Transverse colon (tissue), 4 donors: Measurements from ENCODE around the gene LEF1. TPM values are rescaled to one million over a fixed set of nuclear protein-coding genes. Genes with fewer than 3 reads are reported as not detected.

ENCODE experiments used
- DNase-seq: peaks from one replicate; pipeline ENCODE4 v3.0.0-alpha.2; 2019
- H3K27ac ChIP-seq, 4 donors: fragments of 200-600 bp; sonication (generic); 2 replicates each; pipeline ENCODE4 v1.5.1; 2016 to 2018; ENCODE audit warnings: inconsistent platforms in 4 of 4
- H3K27me3 ChIP-seq: fragments of 200-600 bp; sonication (generic); 2 replicates; pipeline ENCODE4 v1.5.1; 2017; ENCODE audit warnings: inconsistent platforms
- H3K36me3 ChIP-seq, 4 donors: fragments of 200-600 bp; sonication (generic); 2 replicates each; pipeline ENCODE4 v1.5.1; 2017 to 2019; ENCODE audit warnings: inconsistent platforms in 4 of 4
- H3K4me1 ChIP-seq, 4 donors: fragments of 200-600 bp; sonication (generic); 2 replicates each; pipeline ENCODE4 v1.5.1; 2017 to 2020; ENCODE audit warnings: inconsistent platforms in 4 of 4
- H3K4me3 ChIP-seq, 4 donors: fragments of 200-600 bp; sonication (generic); 1 replicate in 1 of 4; 2 replicates in 3 of 4; pipeline versions ENCODE4 v1.5.1 to v1.6.1; 2017 to 2019; ENCODE audit warnings: inconsistent platforms in 4 of 4
- H3K9me3 ChIP-seq, 2 donors: fragments of 200-600 bp; sonication (generic); 2 replicates each; pipeline ENCODE4 v1.5.1; 2017 to 2019; ENCODE audit warnings: inconsistent platforms in 2 of 2
- EP300 ChIP-seq: sonication (generic); formaldehyde crosslinking; IDR thresholded peaks from one replicate; pipeline ENCODE4 v1.6.1; 2017; ENCODE audit warnings: antibody characterized with exemption, low read depth
- POLR2A ChIP-seq: fragments of 450-650 bp; IDR thresholded peaks from one replicate; pipeline ENCODE4 v1.6.1; 2016; ENCODE audit warnings: antibody characterized with exemption, mild to moderate bottlenecking, moderate library complexity
- POLR2AphosphoS5 ChIP-seq, 3 donors: sonication (generic); formaldehyde crosslinking; IDR thresholded peaks; one replicate each; pipeline ENCODE4 v1.6.1; 2016; ENCODE audit warnings: antibody characterized with exemption in 3 of 3
- WGBS, 2 donors: methylation state at CpG; one replicate each; pipeline ENCODE4 v1.1.5; 2018; ENCODE audit warnings: low coverage in 1 of 2; 5-methylcytosine and 5-hydroxymethylcytosine counted together
- in situ Hi-C, 4 donors: fragments of 200-750 bp; cut with MboI; loops; one replicate each; pipeline versions ENCODE4 v1.15.0 to v1.15.1; 2017; ENCODE audit warnings: low sequenced_read_pairs in 3 of 4, low pct_ligation_motif_present in 1 of 4, low pct_unique_long_range_greater_than_20kb in 1 of 4
- intact Hi-C: fragments of 100-400 bp; cut with DNase I; formaldehyde crosslinking; loops from one replicate; pipeline ENCODE4 v1.15.1; 2023; ENCODE audit warnings: low total_unique reads
- total RNA-seq, 4 donors: library from RNA; depleted of rRNA; stranded (reverse); fragments of >200 nt; gene quantifications; one replicate each; pipeline ENCODE4 v1.1.0, GENCODE V29; 2016
- TF ChIP-seq, protein P1 (sequence below), 5 experiments: fragments of 200-600 bp in 3 of 5; fragments of 450-650 bp in 2 of 5; sonication (generic) in 3 of 5; IDR thresholded peaks; 1 replicate in 2 of 5; 2 replicates in 3 of 5; pipeline ENCODE4 v1.5.1; 2016 to 2017; ENCODE audit warnings: antibody characterized with exemption in 5 of 5, inconsistent platforms in 3 of 5, mild to moderate bottlenecking in 2 of 5, moderate library complexity in 1 of 5

LEF1 gene
- total RNA-seq, 4 donors from 2014 or later = 1.4 to 29.2 (median 8.7) TPM

DNA sequence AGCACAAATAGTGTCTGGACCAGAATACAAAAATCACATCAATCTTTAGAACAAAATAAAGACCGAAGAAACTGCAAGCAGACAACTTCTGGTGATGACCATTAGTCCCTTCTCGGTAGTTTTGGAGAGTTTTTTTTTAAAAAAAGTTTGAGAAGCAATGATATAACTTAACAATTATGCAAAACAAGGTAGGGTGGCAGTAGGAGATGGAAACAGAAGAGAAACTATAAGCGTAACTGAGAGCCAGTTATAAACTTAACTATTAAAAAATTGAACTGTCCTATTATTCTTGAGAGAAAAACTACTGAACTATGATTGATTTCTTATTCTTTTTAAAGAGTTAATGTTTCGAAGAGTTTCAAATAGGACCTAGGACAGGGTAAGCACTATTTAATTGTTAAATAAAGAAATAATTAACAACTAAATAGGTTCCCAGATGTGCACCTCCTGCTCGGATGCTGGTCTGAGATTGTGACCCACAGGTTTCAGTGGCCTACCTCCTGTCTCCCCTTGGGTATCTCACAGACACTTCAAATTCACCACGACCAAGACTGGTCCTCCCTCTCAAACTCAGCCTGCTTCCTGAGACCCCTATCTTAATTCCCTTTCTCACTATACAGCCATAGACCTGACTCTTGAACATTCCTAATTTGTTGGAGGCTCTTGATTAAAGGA lies 81.3 kb downstream of the LEF1 start:
- Histone ChIP-seq H3K9me3 (no peaks in the 10 kb centered on the region), H3K27me3 (no peaks in the 10 kb centered on the region), H3K4me3 (no peak overlapping the region), H3K36me3 (no peaks in the 10 kb centered on the region), H3K27ac (no peak overlapping the region), H3K4me1 (no peaks in the 10 kb centered on the region)
- in situ Hi-C loops = no loop called here
- TF ChIP-seq EP300 = no peak
- TF ChIP-seq, protein P1, sequence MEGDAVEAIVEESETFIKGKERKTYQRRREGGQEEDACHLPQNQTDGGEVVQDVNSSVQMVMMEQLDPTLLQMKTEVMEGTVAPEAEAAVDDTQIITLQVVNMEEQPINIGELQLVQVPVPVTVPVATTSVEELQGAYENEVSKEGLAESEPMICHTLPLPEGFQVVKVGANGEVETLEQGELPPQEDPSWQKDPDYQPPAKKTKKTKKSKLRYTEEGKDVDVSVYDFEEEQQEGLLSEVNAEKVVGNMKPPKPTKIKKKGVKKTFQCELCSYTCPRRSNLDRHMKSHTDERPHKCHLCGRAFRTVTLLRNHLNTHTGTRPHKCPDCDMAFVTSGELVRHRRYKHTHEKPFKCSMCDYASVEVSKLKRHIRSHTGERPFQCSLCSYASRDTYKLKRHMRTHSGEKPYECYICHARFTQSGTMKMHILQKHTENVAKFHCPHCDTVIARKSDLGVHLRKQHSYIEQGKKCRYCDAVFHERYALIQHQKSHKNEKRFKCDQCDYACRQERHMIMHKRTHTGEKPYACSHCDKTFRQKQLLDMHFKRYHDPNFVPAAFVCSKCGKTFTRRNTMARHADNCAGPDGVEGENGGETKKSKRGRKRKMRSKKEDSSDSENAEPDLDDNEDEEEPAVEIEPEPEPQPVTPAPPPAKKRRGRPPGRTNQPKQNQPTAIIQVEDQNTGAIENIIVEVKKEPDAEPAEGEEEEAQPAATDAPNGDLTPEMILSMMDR (IDR thresholded peaks at IDR 0.05) = no peak
- TF ChIP-seq POLR2A = no peak
- TF ChIP-seq POLR2AphosphoS5 (IDR thresholded peaks at IDR 0.05) = no peak
- intact Hi-C loops = no loop called here
- DNase-seq = no peak
- WGBS, 2 donors = 81 to 82% methylated on average over 6 of the region's 6 CpGs

DNA sequence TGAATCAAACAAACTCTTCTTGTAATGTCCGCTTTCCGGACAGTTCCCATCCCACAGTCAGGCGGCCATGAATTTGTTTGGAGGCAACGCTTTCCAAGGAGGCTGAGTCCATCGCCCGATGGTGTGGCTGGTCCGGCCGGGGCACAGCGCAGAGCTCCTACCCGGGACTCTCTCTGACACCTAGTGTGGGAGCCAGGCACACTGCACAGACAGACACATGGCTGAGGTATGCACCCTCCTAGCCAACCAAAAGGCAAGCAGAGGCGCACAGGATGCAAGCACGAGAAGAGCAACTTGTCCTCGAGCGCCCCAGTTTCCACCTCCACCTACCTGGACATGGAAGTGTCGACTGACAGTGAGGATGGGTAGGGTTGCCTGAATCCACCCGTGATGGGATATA lies 87.5 kb downstream of the LEF1 start:
- Histone ChIP-seq H3K4me1 (no peaks in the 10 kb centered on the region), H3K36me3 (no peaks in the 10 kb centered on the region), H3K4me3 (no peak overlapping the region), H3K9me3 (no peaks in the 10 kb centered on the region), H3K27ac (no peak overlapping the region), H3K27me3 (no peaks in the 10 kb centered on the region)
- no peak for DNase-seq
- in situ Hi-C loops (no loop called here), intact Hi-C loops (no loop called here)
- TF ChIP-seq POLR2AphosphoS5 (IDR thresholded peaks at IDR 0.05) (no peak), POLR2A (no peak), EP300 (no peak)
- TF ChIP-seq, protein P1 (IDR thresholded peaks at IDR 0.05) = no peak
- 90 to 100% methylated on average over 1 to 16 of the region's 16 CpGs for WGBS, 2 donors

DNA sequence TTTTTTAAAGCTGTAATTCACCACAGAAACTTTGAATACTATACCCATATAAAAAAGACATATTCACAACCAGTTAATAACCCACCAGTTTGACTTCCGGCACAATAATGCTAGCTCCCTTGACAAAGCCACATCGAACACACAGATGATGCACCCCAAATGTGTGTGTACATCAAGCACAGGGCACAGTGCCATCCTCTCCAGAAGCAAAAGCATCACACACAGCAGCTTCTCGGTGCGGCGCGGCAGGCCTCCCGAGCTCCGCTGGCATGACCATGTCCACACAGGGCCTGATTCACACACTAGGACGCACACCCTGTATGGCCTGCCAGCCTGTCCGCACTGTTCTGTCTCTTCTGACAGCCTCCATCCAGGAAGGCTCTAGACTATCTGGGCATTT lies 88.0 kb downstream of the LEF1 start:
- in situ Hi-C loops = no loop called here
- Histone ChIP-seq H3K9me3 (no peaks in the 10 kb centered on the region), H3K27ac (no peak overlapping the region), H3K27me3 (no peaks in the 10 kb centered on the region), H3K4me1 (no peaks in the 10 kb centered on the region), H3K36me3 (no peaks in the 10 kb centered on the region), H3K4me3 (no peak overlapping the region)
- WGBS, 2 donors = 90 to 98% methylated on average over 2 to 10 of the region's 10 CpGs
- TF ChIP-seq POLR2AphosphoS5 (IDR thresholded peaks at IDR 0.05) (no peak), EP300 (no peak), POLR2A (no peak)
- TF ChIP-seq, protein P1 (IDR thresholded peaks at IDR 0.05) = no peak
- intact Hi-C loops = no loop called here
- DNase-seq = no peak

DNA sequence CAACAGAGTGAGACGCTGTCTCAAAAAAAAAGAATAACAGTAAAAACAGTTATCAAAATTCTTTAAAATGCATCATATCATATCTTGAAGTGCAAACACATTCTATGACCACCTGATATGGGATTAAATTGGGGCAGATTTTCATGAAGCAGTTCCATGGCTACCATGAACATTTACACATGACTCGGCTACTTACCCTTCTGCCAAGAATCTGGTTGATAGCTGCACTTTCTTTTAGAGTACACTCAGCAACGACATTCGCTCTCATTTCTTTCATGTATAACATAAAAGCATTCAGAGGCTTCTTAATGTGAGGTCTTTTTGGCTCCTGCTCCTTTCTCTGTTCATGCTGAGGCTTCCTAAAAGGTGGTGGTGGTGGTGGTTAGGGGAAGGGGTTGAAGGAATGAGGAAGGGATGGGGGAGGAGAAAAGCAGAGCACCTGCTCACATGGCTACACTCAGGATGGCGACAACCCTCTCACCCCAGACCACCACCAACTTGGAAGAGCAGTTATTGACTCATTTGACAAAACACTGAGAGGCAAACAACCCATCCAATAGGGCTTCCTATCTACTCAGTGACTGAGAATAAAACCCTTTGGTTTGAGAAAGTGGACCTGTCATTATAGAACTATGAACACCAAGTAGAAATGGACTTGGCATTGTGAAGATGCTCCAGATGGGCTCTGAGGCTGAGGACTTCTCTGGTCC lies 90.6 kb downstream of the LEF1 start:
- in situ Hi-C loops = no loop called here

More for the DNA sequence above, 90.6 kb downstream of the LEF1 start:
- Histone ChIP-seq H3K9me3 (no peaks in the 10 kb centered on the region), H3K4me3 (no peak overlapping the region), H3K27me3 (no peaks in the 10 kb centered on the region), H3K4me1 (no peaks in the 10 kb centered on the region), H3K27ac (no peak overlapping the region), H3K36me3 (no peaks in the 10 kb centered on the region)
- intact Hi-C loops = no loop called here
- TF ChIP-seq EP300 (no peak), POLR2A (no peak), POLR2AphosphoS5 (IDR thresholded peaks at IDR 0.05) (no peak)
- TF ChIP-seq, protein P1 (IDR thresholded peaks at IDR 0.05) = no peak
- DNase-seq = no peak
- 67 to 74% methylated on average over 4 to 5 of the region's 5 CpGs for WGBS, 2 donors
